IPS-NIHi7 (cell line): ENCODE results near the gene REL.
"Not testable (repeated sequence)": the region's sequence is repeated elsewhere in the genome, so short reads cannot be mapped to it uniquely, and the experiment has no call there.

Experiments used
- DNase-seq: peaks from one replicate; pipeline ENCODE4 v3.0.0; 2012; ENCODE audit warnings: mixed read lengths; ENCODE audit errors: extremely low spot score

Gene REL

DNA sequence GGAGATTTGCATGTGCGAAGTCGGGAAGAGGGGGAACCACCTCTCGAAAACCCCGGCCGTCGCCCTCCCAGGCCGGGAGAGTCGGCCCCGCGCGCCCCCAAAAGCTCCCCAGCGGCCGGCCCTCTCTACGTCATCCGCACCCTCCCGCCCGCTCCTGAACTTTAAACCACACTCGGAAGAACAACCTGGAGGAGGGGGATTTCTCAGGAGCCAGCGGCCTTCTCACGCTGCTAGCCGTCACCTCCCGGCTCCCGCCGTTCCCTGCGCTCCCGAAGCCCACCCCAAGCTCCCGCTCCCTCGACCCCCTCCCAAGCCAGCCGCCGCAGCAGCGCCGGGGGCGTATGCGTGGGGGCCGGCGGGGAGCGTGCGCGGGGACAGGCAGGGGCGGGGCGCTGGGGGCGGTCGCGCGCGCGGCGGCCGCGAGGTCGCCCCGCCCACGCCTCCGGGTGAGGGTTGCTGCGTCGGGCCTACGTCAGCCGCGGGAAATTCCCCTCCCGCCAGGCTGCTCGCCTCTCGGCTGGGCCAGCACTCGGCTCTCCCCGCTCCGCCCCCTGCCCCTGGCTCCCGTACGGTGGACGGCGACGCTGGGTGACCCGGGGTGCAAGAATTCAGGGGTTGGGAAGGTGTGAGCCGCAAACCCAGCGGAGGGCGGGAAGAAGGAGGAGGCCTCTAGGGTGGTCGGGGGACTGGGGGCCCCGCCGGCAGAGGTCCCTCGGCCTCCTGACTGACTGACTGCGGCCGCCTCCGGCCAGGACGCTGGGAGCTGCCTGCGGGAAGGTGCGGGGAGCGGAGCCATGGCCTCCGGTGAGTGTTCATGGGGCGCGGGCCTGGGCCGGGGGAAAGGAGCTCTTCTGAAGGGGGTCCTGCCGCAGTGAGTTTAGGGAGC is at the start of gene REL:
Gene REL (plus strand): TSS at position 528 of the 886 bp plus-strand sequence. CDS start 267 bp downstream, at position 795.
- DNase-seq, result peak; percentile 95

DNA sequence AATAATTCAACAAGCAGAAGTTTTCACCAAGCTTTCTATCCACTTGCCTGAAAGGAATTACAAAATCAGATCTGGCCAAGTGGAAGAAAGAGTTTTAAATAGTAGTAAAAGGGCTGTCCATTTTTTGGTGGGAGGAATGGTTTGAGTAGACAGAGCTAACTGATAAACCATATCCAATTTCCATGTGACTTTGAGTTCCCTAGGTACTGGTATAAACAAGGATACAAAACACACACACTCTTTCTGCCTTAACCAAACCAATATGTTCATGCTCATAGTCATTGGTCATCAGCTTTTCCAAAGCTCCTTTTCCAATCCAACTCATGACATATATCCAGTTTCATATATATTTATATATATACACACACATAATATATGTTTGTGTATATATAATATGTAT is 49.5 kb upstream of the REL start:
- DNase-seq, result no peak

DNA sequence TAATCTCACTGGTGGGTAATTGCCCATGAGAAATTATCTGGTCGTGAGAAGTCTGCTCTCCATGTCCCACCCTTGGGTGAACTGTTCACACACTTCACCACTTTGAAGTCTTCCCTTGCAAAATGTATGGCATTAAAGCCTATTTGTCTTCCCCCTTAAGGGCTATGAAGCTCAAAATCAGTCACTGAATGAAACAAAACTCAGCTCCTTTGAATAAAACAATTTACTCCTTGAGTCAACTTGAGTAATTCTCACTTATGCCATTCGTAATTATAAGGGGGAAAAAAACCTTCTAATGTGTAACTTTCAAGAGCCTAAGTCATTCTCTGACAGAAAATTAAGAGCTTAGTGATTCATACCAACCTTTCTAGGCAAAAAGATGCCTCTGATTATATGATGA is 48.8 kb upstream of the REL start:
- DNase-seq, result no peak

DNA sequence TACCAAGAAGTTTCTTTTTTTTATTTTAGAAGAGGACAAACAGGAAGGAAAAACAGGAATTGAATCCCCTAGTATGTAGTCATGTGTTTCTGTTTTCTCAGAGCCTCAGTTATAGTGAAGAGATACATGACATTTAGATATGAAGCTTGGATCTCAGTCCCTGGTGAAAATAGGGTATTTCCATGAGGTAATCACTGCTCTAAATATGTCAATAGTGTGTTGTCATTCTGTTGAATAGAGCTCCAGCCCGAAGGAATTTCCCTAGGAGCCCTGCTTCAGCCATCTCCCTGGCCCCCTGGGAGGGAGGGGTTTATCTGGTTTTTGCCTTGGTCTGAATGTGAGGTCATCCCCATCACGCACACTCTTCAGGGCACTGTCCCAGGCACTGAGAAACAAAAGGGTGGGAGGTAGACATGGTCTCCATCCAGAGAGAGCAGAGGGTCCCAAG is 47.1 kb upstream of the REL start:
- DNase-seq, result peak; percentile 31

DNA sequence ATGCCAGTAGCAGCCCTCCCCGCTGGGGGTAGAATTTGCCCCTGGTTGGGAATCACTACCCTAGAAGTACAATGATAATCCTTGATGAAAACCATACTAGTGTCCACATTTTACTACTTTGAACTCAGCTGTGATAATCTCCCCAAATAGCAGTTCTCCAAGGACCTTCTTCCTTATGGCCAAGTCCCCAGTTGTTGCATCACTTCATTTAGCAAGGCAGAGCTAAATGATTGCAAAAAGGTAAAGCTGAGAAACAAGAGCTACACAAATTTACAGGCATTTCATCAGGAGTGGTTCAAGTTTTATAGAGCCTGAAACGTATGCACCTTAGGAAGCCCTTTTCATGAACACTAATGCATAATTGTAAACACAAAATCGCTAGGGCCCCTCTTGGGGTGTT is 44.9 kb upstream of the REL start:
- no peak for DNase-seq

DNA sequence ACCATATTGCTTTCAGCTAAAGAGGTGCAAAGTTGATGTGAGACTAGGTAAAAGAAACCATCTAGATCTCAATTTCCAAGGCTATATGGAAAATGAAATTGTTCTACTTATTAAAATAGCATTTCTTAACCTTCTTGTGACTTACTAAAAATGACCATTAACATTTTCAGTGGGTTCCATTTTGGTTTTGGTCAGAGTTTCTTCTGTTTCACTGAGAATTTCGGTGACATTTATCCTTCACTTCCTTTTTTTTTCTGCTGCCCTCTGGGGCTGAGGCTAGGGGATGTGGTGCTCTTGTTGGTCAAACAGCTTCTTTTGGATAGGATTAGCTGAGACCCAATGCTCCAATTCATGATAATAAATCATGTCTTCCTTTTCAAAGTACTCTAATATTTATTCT is 44.3 kb upstream of the REL start:
- no peak for DNase-seq

DNA sequence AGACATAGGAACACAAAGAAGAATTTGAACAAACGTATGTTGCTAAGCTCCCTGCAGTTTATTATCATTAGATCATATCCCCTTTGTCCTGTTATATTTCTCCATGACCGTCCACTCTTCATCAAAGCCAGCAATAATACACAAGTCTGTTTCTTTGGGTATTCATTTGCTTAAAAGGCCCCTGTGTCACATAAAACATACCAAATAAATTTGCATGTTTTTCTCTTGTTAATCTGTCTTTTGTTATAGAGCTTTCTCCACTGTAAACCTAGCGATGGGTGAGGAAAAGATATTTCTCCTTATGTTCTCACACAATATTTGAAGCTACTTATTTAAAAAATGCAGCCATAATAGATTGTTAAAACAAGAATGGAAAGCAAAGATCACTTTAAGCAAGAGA is 42.9 kb upstream of the REL start:
- DNase-seq, result no peak

DNA sequence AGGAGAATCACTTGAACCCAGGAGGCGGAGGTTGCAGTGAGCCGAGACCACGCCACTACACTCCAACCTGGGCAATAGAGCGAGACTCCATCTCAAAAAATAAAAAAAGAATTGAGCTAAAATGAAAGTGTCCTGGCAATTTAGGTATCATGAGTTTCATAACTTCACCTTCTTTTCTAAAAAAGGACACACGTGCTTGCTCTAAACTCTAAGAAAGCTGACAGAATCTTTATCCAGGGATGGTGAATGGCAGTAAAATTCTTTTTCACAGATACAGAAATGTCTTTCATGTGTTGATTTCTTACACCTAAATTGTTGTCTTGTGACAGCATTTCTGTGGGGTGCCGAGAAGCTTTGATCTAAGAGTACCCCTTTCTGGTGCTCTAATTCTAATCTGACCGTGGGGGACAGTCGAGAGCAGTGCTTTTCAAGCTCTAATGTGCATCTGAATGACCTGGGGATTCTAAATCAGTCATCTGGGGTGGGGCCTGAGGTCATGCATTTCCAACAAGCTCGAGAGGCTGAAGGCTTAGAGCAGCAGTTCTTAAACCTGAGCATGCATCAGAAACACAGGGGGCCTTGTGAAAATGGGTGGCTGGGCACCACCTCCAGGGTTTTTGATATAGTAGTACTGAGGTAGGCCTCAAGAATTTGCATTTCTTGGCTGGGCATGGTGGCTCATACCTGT is 42.1 kb upstream of the REL start:
- peak; percentile 49 for DNase-seq

DNA sequence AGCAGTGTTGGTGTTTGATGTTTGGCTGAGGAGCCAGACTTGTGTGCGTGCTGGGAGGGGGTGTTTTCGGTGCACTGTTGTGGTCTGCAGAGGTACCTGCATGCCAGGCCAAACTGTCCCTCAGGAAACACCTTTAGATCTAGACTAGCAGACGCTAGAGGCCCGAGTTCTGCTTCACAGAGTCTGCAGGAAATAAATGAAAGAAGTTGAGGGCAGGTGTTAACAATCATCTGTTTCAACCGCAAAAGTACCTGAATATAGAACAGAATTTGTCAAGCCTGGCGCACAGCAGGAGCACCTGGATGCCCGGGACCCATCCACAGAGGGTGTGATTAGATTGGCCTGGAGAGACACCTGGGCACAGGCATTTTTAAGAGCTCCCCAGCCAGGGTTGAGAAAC is 40.5 kb upstream of the REL start:
- no peak for DNase-seq

DNA sequence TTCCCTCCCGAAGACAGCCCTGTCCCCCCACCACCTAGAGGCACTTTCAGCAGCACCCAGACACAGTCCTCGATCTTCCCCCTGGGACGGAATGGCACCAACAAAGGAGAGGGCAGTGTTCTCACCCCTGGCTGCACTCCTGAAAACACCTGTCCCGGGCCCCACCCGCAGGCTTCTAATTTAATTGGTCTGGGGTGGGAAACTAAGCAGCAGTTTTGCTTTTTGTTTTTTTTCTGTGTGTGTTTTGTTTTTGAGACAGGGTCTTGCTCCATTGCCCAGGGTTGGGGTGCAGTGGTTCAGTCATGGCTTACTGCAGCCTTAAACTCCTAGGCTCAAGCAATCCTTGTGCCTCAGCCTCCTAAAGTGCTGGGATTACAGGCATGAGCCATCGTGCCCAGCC is 38.4 kb upstream of the REL start:
- no peak for DNase-seq

DNA sequence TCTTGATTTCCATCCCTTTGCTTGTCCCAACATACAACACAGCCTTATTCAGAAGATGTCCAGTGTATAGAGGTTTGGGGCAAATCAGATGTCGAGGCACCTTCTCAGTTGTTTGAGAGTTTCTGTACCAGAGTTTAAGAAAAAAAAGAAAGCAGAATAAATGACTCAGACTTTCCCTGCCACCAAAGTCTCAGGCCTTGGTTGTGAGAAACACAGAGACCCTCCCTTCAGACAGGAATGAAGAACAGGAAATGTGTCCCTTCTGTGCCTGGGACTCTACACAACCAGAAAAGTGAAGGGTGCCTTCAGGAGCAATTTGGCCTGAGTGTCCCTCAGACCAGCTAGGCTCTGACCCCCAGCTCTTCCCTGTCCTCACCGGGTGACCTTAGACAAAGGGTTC is 37.3 kb upstream of the REL start:
- no peak for DNase-seq

DNA sequence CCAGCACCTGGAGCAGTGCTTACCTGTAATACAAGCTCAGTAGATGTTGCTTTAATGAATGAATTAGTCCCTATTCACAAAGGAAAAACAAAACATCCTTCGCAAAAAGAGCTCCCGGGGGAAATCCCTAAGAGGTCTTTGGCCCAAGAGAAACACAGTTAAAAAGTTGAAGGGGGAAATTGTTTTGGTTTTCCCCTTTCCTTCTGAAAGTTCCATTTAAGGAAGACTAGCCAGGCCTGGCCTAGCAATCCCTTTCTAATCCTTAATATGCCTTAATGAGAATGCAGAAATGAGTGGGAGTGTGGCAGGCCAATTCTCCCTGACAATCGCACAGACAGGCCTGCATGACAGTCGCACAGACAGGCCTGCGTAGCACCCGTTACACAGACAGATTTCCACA is 33.5 kb upstream of the REL start:
- no peak for DNase-seq

DNA sequence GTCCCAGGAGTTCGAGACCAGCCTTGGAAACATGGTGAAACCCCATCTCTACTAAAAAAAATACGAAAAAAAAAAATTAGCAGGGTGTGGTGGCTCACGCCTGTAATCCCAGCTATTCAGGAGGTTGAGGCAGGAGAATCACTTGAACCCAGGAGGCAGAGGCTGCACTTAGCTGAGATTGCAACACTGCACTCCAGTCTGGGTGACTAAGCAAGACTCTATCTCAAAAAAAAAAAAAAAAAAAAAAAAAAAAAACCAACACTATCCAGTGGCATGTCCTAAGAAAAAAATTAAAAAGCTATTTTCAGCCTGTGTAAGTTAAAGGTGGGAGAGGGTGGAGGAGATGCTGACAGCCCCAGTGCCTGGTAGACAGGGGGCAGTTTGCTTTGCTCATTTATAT is 32.2 kb upstream of the REL start:
- DNase-seq, result no peak

DNA sequence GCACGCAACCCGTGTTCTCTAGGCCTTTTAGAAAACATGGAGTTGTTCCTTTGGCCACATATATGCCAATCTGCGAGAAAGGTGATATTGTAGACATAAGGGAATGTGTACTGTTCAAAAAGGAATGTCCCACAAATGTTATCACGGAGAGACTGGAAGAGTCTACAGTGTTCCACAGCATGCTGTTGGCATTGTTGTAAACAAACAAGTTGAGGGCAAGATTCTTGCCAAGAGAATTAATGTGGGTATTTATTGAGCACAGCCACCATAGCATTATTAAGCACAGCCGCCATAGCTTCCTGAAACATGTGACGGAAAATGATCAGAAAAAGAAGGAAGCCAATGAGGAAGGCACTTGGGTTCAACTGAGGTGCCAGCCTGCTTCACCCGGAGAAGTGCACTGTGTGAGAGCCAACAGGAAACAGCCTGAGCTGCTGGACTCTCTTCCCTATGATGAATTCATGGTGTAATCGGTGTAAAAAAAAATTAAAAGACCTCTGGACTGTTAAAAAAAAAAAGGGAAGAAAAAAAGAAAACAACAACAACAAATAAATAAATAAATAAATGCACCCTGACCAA is 29.0 kb upstream of the REL start:
- no peak for DNase-seq

DNA sequence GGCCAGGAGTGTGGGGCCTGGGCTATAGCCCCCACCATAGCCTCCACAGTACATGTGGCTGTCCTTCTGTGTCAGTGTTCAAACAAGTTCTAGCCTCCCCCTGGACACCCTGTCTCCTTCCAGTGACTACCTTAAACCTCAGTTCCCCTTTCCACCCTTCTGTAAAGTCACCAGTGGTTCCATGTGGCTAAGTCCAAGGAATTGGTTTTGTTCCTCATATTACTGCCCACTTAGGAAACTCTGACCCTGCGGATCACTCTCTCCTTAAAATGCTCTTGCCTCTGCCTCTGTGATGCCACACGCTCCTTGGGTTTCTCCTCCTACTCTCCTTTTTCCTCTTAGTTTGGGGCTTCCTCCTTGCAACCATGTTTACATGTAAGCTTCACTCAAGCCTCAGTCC is 27.8 kb upstream of the REL start:
- DNase-seq, result no peak

DNA sequence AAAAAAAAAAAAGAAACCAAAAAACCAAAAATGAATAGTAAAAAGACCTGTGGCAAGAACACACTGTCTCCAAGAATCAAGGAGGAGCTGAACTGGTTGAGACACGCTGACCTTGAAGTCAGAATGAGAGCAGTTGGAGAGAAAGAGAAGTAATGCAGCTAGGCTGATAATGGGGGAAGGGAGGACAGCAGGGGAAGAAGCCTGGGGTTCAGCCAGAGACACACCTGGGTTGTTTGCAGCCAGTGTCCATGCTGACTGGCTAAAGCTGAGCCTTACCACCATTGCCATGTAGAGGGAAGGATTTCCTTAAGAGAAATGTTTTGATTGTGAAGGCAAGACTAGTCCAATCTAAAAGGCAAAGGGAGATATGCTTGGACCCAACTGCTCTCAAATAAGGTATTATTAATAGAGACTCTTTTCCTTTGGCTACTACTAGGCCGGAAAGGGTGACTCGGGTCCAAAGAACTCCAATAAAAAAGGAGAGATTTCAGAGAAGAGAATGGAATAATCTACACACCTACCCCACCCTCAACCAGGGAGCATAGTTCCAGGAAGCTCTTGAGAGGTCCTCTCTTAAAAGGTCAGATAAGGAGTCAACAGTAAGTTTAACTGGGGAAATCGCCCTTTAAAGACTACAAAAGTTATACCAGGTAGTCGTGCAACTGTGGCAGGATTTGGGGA is 25.2 kb upstream of the REL start:
- no peak for DNase-seq

DNA sequence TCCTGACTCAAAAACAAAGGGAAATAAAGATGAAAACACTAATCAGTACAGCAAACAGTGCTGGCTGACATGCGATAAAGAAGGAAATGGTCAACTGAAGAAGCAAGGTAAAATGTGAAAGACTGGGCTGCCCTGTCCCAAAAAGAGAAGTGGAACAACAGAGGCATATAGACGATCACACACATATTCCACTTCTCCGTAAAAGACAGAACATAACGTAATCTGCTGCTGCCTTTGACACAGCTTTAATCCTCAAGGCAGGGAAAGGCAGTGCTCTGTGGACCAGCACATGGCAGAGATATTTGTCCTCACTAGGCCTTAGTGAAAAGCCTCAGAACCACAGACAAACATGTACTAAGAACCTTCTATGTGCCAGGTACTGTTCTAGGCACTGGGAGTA is 24.3 kb upstream of the REL start:
- no peak for DNase-seq

DNA sequence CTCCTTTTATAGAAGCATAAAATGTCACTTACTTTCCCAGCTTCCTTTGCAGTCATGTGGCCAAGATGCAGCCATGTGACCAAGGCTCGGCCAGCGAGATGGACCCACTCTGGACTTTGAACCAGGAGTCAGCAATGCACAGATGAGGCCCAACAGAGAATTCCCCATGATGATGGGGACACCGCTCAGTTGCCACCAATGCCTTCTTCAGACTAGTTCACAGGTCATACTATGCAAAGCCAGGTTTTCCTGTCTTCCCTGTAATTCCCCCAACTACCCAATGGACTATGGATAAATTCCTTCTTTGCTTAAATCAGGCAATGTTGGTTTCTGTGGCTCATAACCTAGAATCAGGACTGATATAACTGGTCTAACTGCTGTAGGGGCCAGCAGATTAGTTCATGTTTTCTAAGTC is 22.5 kb upstream of the REL start:
- no peak for DNase-seq

DNA sequence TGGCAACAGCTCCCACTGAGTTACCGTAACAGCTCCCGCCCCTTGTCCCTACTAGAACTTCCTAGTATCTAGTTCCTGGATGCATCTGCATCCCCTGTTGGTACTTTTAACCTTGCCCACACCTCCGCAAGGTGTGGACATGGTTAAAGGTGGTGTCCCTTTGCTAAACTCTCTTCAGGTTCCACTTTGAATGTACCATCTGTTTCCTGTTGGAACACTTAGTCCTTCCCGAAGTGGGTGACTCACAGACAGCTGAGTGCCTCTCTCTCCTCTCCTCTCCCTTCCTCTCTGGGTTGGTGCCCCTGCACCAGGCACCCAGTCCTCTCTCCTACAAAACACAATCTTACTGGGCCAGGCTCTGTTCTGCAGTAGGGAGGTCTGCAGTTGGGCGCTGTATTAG is 19.6 kb upstream of the REL start:
- no peak for DNase-seq

DNA sequence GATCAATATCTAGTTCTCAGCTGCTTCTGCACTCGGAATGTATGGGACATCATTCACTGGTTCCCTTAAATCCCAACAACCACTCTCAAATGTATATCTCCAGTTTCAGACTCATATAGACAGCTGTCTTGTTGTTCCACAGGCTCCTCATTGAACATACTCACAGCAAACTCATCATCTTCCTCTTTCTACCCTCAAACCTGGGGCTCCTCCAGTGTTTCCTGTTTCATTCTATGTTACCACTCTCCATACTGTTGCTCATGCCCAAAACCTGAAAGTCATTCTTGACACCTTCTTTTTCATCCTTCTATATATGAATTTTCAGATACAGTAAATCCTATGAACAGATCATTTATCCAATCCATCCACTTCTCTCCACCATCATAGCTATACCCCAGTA is 18.7 kb upstream of the REL start:
- no peak for DNase-seq

DNA sequence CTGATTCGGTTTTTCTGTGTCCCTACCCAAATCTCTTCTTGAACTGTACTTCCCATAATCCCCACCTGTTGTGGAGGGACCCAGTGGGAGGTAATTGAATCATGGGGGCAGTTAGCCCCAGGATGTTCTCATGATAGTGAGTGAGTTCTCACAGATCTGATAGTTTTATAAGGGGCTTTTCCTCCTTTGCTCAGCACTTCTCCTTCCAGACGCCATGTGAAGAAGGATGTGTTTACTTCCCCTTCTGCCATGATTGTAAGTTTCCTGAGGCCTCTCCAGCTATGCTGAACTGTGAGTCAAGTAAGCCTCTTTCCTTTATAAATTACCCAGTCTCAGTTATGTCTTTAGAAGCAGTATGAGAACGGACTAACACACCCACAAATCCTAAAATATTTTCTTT is 16.0 kb upstream of the REL start:
- not testable (repeated sequence) for DNase-seq

DNA sequence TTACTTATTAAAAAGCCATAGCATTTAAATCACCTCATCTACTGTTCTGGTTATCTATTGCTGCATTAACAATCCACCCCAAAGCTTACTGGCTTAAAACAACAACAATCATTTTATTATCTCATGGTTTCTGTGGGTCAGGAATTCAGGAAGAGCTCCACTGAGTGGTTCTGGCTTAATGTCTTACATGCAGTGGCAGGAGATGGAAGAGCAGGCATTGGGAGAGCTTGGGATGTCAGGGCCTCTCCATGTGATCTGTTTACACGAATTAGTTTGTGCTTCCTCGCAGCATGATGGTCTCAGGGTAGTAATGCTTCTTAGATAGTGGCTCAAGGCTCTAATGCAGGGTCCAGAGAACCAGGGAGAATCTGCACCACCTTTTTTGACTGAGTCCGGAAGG is 14.4 kb upstream of the REL start:
- DNase-seq, result no peak
